GM23248 (cell line): ENCODE results near the gene ASB5. TPM values are rescaled to one million over a fixed set of nuclear protein-coding genes. Genes with fewer than 3 reads are reported as not detected.
A peak's percentile ranks its signal among the peaks of the same experiment; 100 is the strongest.

Experiments
- DNase-seq: peaks from one replicate; pipeline ENCODE4 v3.0.0-alpha.2; 2015
- H2AFZ ChIP-seq: fragments of 200-600 bp; sonication (generic); 2 replicates; pipeline ENCODE4 v1.6.1; 2016; ENCODE audit warnings: antibody characterized with exemption
- H3F3A ChIP-seq: fragments of 200-600 bp; sonication (generic); 2 replicates; pipeline ENCODE4 v1.6.1; 2016; ENCODE audit warnings: mild to moderate bottlenecking, antibody characterized with exemption, mixed run types; ENCODE audit not compliant: insufficient read depth
- H3K27ac ChIP-seq: fragments of 200-600 bp; sonication (generic); 2 replicates; pipeline ENCODE4 v1.5.1; 2016; ENCODE audit warnings: mild to moderate bottlenecking
- H3K27me3 ChIP-seq: fragments of 200-600 bp; sonication (generic); replicated peaks from 2 replicates; pipeline ENCODE4 v1.6.1; 2016; ENCODE audit warnings: mild to moderate bottlenecking; ENCODE audit not compliant: insufficient read depth
- H3K36me3 ChIP-seq: fragments of 200-600 bp; sonication (generic); 2 replicates; pipeline ENCODE4 v1.6.1; 2016; ENCODE audit warnings: low read depth, mild to moderate bottlenecking
- H3K4me1 ChIP-seq: fragments of 200-600 bp; sonication (generic); 2 replicates; pipeline ENCODE4 v1.6.1; 2016; ENCODE audit warnings: mild to moderate bottlenecking; ENCODE audit not compliant: insufficient read depth
- H3K4me2 ChIP-seq: fragments of 200-600 bp; sonication (generic); one replicate; pipeline ENCODE4 v1.6.1; 2016; ENCODE audit warnings: mild to moderate bottlenecking; ENCODE audit not compliant: unreplicated experiment
- H3K4me3 ChIP-seq: fragments of 200-600 bp; sonication (generic); 2 replicates; pipeline ENCODE4 v1.5.1; 2016; ENCODE audit warnings: mild to moderate bottlenecking
- H3K79me2 ChIP-seq: fragments of 200-600 bp; sonication (generic); 2 replicates; pipeline ENCODE4 v1.6.1; 2016; ENCODE audit warnings: mild to moderate bottlenecking; ENCODE audit not compliant: insufficient read depth
- H3K9ac ChIP-seq: fragments of 200-600 bp; sonication (generic); 2 replicates; pipeline ENCODE4 v1.6.1; 2016; ENCODE audit warnings: mild to moderate bottlenecking
- H3K9me2 ChIP-seq: fragments of 200-600 bp; sonication (generic); 2 replicates; pipeline ENCODE4 v1.6.1; 2016; ENCODE audit warnings: mixed run types, mild to moderate bottlenecking, moderate library complexity; ENCODE audit not compliant: insufficient read depth
- H3K9me3 ChIP-seq: fragments of 200-600 bp; sonication (generic); one replicate; pipeline ENCODE4 v1.6.1; 2017; ENCODE audit warnings: low read depth
- H4K20me1 ChIP-seq: fragments of 200-600 bp; sonication (generic); 2 replicates; pipeline ENCODE4 v1.6.0; 2016; ENCODE audit not compliant: insufficient read depth
- EZH2 ChIP-seq: fragments of 200-600 bp; sonication (generic); IDR thresholded peaks from 2 replicates; pipeline ENCODE4 v1.6.1; 2018; ENCODE audit warnings: antibody characterized with exemption, mild to moderate bottlenecking; ENCODE audit not compliant: insufficient read depth, poor library complexity, severe bottlenecking
- EZH2phosphoT487 ChIP-seq: fragments of 200-600 bp; sonication (generic); IDR thresholded peaks from 2 replicates; pipeline ENCODE4 v1.6.1; 2018; ENCODE audit warnings: antibody characterized with exemption, moderate library complexity, mild to moderate bottlenecking, low read depth; ENCODE audit not compliant: insufficient read depth
- WGBS, 2 experiments: methylation state at CpG; one replicate each; pipeline ENCODE4 v1.1.6; 2015 to 2017; ENCODE audit warnings: low lambda C conversion rate in 2 of 2, low coverage in 1 of 2; ENCODE audit errors: missing lambda C conversion rate in 2 of 2; 5-methylcytosine and 5-hydroxymethylcytosine counted together
- in situ Hi-C: fragments of 300-500 bp; cut with MboI; formaldehyde crosslinking; loops from 2 replicates; pipeline ENCODE4 v1.15.0; 2020
- polyA plus RNA-seq: library from polyadenylated mRNA; unstranded; fragments of >200 nt; fragmentation: Nextera tagmentation; extraction: Ambion mirVana; gene quantifications from 2 replicates; pipeline ENCODE4 v1.2.1, GENCODE V29; 2016
- total RNA-seq: library from RNA; depleted of rRNA; stranded (reverse); fragments of >200 nt; shearing (Covaris generic); gene quantifications from 2 replicates; pipeline ENCODE4 v1.2.3, GENCODE V29; 2014

ASB5 gene
- total and polyA plus RNA-seq, 2 experiments from 2014 or later: not detected

DNA sequence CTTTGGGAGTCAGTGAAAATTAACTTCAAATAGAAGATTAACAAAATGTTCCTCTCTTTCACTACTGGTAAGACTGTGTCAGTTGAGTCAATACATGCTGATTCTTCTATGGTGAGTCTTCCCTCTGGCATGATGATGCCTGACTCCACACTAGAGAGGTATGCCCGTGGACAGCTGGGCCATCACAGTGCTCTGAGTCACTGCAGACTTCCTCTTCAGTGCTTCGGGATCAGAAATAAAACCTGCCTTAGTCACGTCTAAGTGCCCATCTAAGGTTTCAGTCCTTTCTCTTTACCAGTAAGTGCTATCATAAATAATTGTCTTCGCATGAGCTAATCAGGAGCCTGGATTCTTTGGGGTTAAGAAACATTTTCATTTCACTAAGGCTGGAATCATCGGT lies 1.6 kb upstream of the ASB5 start:
- H3K4me1 ChIP-seq: peaks cover 52% of the 10 kb centered on the region
- H3K4me2 ChIP-seq: peak overlapping the region; percentile 99
- no peaks in the 10 kb centered on the region for H4K20me1 ChIP-seq
- H3K4me3 ChIP-seq: peak overlapping the region; percentile 67
- H3K27me3 ChIP-seq: no peaks in the 10 kb centered on the region
- H3K9me2 ChIP-seq: 0 out of 2 replicates have a peak, but pooled peaks cover 3% of the 10 kb centered on the region
- WGBS, 2 experiments: 0 to 1% methylated on average over 5 of the region's 5 CpGs
- peak overlapping the region; percentile 68 for H3K9ac ChIP-seq
- H3K27ac ChIP-seq: peak overlapping the region; percentile 84
- H2AFZ ChIP-seq: peak overlapping the region; percentile 20; the same call in 1 of the 2 replicates
- no peaks in the 10 kb centered on the region for H3K36me3 ChIP-seq
- peaks cover 42% of the 10 kb centered on the region for H3F3A ChIP-seq
- in situ Hi-C loops: no loop called here
- no peaks in the 10 kb centered on the region for H3K9me3 ChIP-seq
- TF ChIP-seq EZH2phosphoT487: 0 out of 2 replicates have a peak, but pooled peaks have one; percentile 6
- no peak for TF ChIP-seq EZH2
- DNase-seq: peak; percentile 99
- no peaks in the 10 kb centered on the region for H3K79me2 ChIP-seq

- Histone ChIP-seq H3K9ac (no peak overlapping the region), H3K27ac (no peak overlapping the region), H2AFZ (peak overlapping the region; percentile 57), H3K9me2 (0 out of 2 replicates have a peak, but pooled peaks cover 3% of the 10 kb centered on the region), H3K4me1 (peaks cover 23% of the 10 kb centered on the region), H4K20me1 (no peaks in the 10 kb centered on the region), H3K36me3 (no peaks in the 10 kb centered on the region), H3K79me2 (no peaks in the 10 kb centered on the region), H3K9me3 (no peaks in the 10 kb centered on the region), H3F3A (peaks cover 8% of the 10 kb centered on the region), H3K27me3 (no peaks in the 10 kb centered on the region), H3K4me2 (no peak overlapping the region), H3K4me3 (no peak overlapping the region)
- no peak for TF ChIP-seq EZH2phosphoT487
- TF ChIP-seq EZH2: no peak
- WGBS, 2 experiments: 97 to 98% methylated on average over 2 of the region's 2 CpGs
- DNase-seq: no peak
- in situ Hi-C loops: no loop called here
Measured at GRCh38 chr4:176266026-176266425, 3.0 kb downstream of the ASB5 start.

DNA sequence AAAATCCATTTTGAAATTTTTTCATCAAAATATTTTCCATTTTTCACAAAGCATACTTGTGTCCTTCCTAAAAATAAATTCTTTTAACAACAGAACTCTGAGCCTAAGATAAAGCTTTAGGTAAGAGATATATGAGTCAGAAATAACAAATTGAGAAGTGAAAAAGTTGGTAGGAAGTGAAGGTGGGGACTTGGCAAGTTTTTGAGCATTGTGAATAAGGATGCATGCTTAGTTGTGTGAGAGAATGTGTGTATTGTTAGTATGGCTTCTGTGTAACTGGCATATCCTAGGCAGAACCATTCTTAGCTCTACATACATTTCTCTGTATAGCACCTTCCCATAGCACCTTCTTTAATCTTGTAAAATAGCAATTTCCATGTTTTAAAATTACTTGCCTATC lies 6.8 kb downstream of the ASB5 start:
- H3K79me2 ChIP-seq: no peaks in the 10 kb centered on the region
- H3F3A ChIP-seq: peaks cover 17% of the 10 kb centered on the region
- no peaks in the 10 kb centered on the region for H3K27me3 ChIP-seq
- H3K9ac ChIP-seq: no peak overlapping the region
- no peaks in the 10 kb centered on the region for H3K9me2 ChIP-seq
- peaks cover 37% of the 10 kb centered on the region for H3K4me1 ChIP-seq
- no peaks in the 10 kb centered on the region for H4K20me1 ChIP-seq
- no peak for TF ChIP-seq EZH2phosphoT487
- TF ChIP-seq EZH2: no peak
- no peak for DNase-seq
- in situ Hi-C loops: no loop called here
- no peaks in the 10 kb centered on the region for H3K9me3 ChIP-seq
- H3K4me2 ChIP-seq: no peak overlapping the region
- no peak overlapping the region for H3K4me3 ChIP-seq
- H3K27ac ChIP-seq: no peak overlapping the region
- H2AFZ ChIP-seq: no peak overlapping the region
- H3K36me3 ChIP-seq: no peaks in the 10 kb centered on the region

- in situ Hi-C loops: no loop called here
Measured at GRCh38 chr4:176261481-176261880, 7.5 kb downstream of the ASB5 start.

GRCh38 chr4:176261018-176261417 lies 8.0 kb downstream of the ASB5 start:
- no peak for DNase-seq
- Histone ChIP-seq H3F3A (peaks cover 17% of the 10 kb centered on the region), H3K4me3 (no peak overlapping the region), H3K4me2 (no peak overlapping the region), H4K20me1 (no peaks in the 10 kb centered on the region), H3K36me3 (no peaks in the 10 kb centered on the region), H3K9me3 (no peaks in the 10 kb centered on the region), H3K9me2 (no peaks in the 10 kb centered on the region), H3K4me1 (peaks cover 37% of the 10 kb centered on the region), H3K27me3 (no peaks in the 10 kb centered on the region), H2AFZ (peak overlapping the region; percentile 71), H3K27ac (peak overlapping the region; percentile 37), H3K9ac (no peak overlapping the region), H3K79me2 (no peaks in the 10 kb centered on the region)
- in situ Hi-C loops: no loop called here
- no peak for TF ChIP-seq EZH2
- TF ChIP-seq EZH2phosphoT487: no peak
- 53 to 57% methylated on average over 3 of the region's 3 CpGs for WGBS, 2 experiments

More at GRCh38 chr4:176261481-176261880, 7.5 kb downstream of the ASB5 start:
- DNase-seq: peak; percentile 44
- H3K27me3 ChIP-seq: no peaks in the 10 kb centered on the region
- H3K36me3 ChIP-seq: no peaks in the 10 kb centered on the region
- 10 to 29% methylated on average over 3 of the region's 3 CpGs for WGBS, 2 experiments
- peaks cover 37% of the 10 kb centered on the region for H3K4me1 ChIP-seq
- peak overlapping the region; percentile 71 for H2AFZ ChIP-seq
- no peaks in the 10 kb centered on the region for H3K9me3 ChIP-seq
- no peaks in the 10 kb centered on the region for H3K9me2 ChIP-seq
- H3K9ac ChIP-seq: no peak overlapping the region
- H3K27ac ChIP-seq: peak overlapping the region; percentile 37
- H4K20me1 ChIP-seq: no peaks in the 10 kb centered on the region
- no peak overlapping the region for H3K4me2 ChIP-seq
- no peak overlapping the region for H3K4me3 ChIP-seq
- TF ChIP-seq EZH2 (no peak), EZH2phosphoT487 (no peak)
- peaks cover 17% of the 10 kb centered on the region for H3F3A ChIP-seq
- H3K79me2 ChIP-seq: no peaks in the 10 kb centered on the region
